CD4-positive, alpha-beta T cell treated with Interleukin-6 at 100 ng/mL for 8 hours (primary cell): ENCODE measurements around the gene XRCC5.
"Not testable (repeated sequence)": the region's sequence is repeated elsewhere in the genome, so short reads cannot be mapped to it uniquely, and the experiment has no call there.

Experiments used
- DNase-seq: peaks from one replicate; pipeline ENCODE4 v3.0.0-alpha.2; 2020; ENCODE audit warnings: mixed read lengths, low spot score

Gene XRCC5

DNA sequence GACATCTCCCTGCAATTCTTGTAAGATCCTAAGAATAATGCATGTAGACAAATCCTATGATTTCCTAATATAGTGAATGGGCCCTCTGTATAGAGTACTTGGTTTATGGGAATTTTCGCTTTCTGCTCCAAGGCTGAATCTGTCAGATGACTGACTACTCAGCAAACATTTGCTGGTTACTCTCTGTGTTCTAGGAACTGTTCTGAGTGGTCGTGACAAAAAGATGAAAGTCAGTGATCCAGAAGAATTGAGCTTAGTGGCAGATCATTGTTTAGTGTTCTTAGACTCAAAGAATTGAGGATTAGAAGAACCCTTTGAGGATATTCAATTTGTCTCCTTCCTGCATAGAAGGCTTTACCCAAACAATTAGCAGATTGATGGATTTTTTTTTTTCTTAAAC, 10.0 kb downstream of the XRCC5 start:
- no peak for DNase-seq

- no peak for DNase-seq
These were observed 10.8 kb downstream of the XRCC5 start for GRCh38 chr2:216119986-216120385.

- DNase-seq = no peak
These were observed 12.1 kb downstream of the XRCC5 start for GRCh38 chr2:216121255-216121654.

- DNase-seq = no peak
These were observed 17.8 kb downstream of the XRCC5 start for GRCh38 chr2:216126943-216127342.

DNA sequence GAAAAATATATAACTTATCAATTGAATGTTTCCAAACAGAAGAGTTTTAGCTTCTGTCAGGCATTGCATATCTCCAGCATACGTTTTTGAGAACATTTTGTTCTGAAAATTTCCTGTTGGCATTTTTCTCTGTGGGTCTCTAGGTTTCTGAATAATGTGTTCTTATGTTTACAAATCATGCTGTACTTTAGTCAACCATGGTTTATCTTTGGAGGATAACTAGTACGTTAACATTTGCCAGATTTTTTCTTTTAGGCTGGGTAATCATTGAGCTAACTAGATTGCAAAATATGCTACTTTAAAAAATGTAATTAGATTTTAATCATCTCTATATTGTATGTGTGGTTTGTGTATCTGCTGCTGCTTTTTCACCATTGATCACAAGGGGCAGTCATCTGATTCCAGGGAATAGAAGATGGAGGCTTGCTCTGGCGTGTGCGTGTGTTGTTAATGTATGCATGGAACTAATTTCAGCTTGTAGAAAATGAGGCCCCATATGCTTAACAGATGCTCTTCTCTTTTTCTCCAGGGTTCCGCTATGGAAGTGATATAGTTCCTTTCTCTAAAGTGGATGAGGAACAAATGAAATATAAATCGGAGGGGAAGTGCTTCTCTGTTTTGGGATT, 21.3 kb downstream of the XRCC5 start:
- DNase-seq = no peak

DNA sequence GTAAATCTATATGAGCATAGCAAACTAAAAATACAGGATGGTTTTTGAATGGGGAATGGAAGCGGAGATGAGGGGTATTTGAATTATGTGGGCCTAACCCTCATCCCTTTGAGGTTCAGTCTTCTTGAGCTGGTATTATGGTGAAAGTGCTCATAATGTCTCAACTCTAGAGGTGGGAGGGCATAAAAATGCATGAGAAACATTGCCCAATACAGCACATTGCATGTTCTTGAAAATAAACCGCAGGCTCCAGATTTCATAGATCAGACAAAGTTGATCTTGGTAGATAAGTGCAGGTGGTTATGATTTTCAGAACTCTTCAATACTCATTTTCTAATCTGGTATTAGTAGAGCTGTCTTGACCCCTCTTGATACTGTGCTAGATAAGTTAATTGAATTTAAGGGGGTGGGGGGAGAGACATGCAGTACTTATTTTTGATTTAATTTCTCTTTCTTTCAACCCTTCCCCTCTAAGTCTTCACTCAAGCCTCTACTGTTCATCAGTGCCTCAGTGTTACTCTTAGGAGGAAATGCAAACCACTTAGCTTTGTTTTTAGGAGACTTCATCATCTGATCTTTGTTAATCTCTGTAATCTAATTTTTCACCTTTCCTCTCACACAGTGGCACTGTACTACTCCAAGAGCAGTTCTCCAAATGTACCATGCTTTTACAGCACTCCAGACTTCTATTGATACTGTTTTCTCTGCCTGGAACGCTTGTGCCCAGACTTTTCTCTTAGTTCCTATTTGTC, 22.2 kb downstream of the XRCC5 start:
- no peak for DNase-seq

GRCh38 chr2:216132585-216132984, 23.4 kb downstream of the XRCC5 start:
- no peak for DNase-seq

GRCh38 chr2:216133397-216133796, 24.2 kb downstream of the XRCC5 start:
- no peak for DNase-seq

DNA sequence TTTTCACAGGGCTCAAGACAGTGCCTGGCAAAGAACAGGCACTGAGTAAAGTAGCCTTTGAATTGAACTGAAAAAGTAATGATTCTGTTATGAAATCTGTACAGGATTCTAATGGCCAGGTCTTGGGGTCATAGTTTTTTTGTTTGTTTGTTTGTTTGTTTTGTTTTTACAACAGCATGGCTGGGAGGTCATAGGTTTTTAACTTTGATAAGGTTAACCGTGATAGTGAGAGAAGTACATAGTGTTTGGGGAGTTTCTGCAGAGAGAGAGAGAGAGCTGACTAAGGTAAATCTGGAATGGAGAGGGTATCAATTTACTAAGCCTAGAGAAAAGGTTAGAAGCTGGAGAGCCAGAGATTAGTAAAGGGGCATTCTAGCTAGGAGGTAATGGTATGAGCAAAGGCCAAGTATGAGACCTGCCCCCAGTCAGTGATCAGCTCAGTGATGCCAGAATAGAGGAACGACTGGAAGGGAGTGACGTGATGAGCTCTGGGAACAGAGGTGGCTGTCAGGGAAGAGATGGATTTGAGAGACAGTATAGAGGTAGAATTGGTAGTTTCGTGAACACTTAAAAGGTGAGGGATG, 25.9 kb downstream of the XRCC5 start:
- no peak for DNase-seq

DNA sequence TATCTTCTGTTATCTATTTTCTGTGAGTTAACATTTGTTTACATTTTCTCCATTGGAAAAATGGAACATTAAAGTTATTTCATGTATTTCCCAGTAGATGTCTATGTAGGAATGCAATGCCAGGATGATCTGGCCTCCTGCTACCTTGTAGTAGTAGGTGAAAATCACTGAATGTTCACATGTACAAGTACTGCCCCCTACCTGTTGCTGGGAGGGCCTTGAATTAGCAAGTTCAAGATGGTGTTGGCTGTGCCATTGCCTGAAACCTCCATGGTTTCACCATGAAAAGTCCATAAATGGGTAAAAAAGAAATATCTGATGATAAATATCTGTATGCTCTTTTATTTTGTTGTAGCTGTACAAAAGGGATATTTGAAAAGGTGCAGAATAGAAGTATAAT, 30.7 kb downstream of the XRCC5 start:
- peak; percentile 23 for DNase-seq

DNA sequence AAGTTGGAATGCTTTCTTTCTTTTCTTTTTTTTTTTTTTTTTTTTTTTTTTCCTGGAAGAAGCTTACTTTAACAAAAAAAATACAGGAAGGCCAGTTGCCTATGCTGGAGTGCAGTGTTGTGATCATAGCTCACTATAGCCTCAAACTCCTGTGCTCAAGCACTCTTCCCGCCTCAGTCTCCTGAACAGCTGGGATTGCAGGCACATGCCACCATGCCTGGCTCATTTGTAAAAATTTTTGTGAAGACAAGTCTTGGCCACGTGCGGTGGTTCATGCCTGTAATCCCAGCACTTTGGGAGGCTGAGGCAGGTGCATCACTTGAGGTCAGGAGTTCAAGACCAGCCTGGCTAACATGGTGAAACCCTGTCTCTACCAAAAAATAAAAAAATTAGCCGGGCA, 32.4 kb downstream of the XRCC5 start:
- not testable (repeated sequence) for DNase-seq

DNA sequence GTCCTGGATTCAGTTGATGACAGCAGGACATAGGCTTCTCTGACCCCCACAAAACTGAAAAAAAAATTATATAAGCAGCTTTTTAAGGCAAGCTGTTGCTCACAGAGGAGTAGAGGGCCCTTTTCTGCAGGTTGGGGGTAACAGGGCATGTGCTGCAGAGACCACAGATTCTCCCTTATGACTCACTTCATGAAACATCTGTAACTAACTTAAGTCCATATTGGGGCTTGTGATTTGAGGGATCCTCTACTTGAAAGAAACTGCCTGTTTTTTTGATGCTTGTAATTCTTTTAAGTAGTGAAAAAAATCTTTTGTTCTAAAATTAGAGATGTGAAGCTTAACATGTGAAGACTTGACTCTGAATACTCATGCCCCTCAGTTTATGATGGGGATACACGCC, 33.4 kb downstream of the XRCC5 start:
- DNase-seq = no peak

DNA sequence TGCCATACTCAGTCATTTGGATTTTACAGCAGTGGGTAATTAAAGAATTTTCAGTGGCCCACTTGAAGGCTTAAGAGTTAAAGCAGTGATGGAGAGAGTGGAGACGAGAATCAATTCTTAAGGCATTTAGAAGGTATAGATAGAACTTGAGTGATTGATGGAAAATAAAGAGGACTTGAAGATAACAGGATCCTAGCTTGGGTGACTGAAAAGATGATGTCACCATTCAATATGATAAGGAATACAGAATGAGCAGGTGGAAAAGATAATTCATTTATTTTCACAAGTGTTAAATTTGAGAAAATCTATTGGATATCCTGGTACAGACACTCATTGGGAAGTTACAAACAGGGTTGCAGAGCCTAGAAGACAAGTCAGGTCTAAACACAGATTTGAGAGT, 35.2 kb downstream of the XRCC5 start:
- DNase-seq = no peak

- no peak for DNase-seq
These were observed 35.7 kb downstream of the XRCC5 start for GRCh38 chr2:216144857-216145256.

- no peak for DNase-seq
These were observed 37.4 kb downstream of the XRCC5 start for GRCh38 chr2:216146573-216146972.

DNA sequence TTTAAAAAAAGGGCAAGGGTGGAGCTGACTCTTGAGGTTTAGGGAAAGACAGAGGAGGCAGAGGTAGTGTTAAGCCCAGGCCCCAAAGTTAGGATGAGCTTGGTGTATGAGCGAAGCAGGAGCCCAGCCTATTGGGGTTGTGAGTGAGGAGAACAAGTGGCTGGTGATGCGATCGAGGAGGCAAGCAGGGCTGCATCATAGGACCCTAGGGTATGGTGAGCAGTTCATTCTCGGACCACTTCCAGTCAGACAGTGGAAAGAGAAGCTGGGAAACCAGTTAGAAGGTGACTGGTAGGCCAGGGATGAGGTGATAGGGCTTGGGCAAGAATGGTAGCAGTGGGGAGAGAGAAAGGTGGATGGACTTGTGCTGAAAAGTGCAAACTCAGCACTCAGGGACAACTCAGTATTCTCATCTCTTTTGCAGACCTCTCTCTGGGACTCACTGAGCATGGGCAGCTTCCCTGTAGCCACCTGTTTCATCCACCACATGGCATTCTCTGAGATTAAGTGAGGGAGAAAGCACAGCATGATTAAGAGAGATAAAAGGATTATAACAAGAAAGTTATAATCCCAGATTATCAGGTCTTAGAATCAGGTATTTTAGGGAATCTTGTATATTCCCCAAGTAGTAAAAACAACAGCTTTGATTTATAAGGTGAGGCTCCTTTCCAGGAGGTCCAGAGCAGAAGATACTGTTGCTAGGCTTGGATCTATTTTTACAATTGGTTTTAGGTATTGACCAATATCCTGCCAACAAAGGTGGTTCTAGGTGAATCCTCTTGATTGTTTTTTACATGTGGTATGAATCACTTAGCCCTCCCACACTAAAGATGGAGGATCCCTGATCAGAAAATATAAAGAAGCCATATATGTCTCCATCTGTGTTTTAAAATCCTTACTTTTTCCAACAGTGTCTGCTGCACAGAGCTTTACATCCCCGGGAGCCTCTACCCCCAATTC, 38.3 kb downstream of the XRCC5 start:
- no peak for DNase-seq

DNA sequence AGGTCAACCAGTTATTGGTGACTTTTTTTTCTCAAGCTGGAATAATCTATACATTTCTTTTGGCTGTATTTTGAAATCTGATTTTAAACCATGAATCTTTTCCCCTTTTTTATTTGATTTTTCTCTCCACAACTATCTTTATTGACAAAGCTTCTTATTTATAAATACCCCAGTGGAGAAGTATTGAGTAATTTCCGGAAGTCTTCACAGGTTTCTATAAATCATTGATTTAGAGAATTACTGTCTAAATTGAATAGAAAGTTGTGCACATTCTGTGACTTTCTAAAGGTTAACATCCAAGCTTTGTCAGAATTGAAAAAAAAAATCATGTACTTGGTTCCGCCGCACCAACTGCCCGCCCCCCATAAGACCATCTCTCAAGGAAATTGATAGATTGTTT, 39.8 kb downstream of the XRCC5 start:
- DNase-seq = no peak

- no peak for DNase-seq
These were observed 40.6 kb downstream of the XRCC5 start for GRCh38 chr2:216149741-216150140.

GRCh38 chr2:216151313-216152025, 42.3 kb downstream of the XRCC5 start:
- no peak for DNase-seq

DNA sequence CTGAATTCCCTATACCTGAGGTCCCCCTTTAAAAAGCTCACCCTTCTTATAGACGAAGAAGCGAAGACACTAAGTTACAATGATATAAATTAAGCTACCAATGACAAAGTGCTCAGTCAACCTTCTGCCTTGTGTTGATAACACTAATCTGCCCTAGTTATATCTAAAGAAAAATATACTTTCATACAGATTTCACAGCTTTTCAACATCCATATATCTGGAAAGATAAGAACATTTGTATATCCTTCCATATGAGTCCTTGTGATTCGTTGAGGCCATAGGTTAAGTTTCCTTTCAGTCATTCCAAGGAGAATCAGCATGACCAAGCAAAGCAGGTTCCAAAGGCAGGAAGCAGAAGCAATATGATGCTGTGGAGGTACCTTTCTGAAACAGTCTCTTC, 46.8 kb downstream of the XRCC5 start:
- no peak for DNase-seq

DNA sequence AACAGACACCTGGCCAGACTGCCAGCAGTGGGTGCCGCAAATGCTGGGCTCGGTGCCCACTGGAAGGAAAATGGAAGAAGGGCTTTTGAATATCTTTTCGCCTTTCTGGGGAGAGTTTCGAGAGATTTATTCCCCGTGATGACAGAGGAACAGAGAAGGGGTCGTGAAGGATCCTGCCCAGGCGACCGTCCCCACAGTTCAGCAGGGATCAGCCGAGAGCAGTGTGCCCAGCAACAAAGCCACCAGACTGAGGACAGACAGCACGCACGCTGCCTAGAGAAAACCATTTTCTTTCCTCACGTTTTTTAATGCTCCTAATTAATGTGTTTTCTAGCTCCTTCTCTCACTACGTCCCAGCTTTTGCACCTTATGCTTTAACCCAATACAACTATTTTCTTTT, 47.7 kb downstream of the XRCC5 start:
- DNase-seq = no peak

DNA sequence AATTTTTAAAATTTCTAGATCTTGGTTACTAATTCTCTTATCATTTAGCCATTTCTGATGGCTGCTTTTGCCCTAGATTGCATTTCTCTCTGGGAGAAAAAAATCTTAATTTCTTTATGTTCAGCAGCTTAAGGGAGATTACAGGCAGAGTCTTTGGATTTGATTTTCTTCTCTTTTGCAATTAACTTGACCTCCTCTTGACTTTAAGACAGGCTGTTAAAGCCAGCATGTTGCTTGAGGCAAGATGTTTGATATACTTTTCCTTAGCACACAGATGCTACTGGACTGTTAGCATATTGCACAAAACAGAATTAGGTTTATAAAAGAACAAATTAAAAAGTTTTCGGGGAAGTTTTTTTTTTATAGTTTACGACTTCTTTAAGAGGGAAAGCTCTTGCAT, 50.0 kb downstream of the XRCC5 start:
- no peak for DNase-seq
